ENCODE measurements around the gene BRD7. TPM values are rescaled to one million over a fixed set of nuclear protein-coding genes. Genes with fewer than 3 reads are reported as not detected.

BRD7 gene
- total RNA-seq, 1 experiment from 2014 or later: 122 TPM

DNA sequence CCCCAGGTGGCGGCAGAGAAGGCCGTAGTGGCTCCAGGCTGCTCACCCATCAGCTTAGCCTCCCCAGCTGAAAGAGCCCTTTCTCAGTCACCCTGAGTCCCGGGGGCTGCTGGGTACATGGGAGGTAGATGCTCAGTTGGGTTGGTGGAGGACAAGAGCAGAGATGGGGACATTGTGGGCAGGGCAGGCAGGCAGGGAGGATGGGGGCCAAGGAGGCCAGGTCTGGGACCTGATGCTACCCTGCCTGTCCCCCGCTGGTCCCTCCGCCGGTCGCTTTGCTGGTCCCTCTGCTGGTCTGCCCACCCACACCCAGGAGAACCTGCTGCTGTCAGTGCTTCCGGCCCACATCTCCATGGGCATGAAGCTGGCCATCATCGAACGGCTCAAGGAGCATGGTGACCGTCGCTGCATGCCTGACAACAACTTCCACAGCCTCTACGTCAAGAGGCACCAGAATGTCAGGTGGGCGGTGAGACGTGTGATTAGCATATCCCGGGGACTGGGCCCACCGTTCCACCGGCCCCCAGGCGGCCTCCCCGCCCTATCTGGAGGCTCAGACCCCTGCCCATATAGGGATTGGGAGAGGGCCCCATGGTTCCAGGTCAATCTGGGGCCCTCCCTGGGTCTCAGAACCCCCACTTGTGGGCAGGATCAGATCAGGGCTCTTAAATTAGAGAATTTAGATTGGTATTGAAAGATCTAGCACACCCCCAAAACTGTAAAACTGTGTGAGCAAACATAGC lies 75.6 kb downstream of the BRD7 start (continued):
- TF ChIP-seq, protein P1, sequence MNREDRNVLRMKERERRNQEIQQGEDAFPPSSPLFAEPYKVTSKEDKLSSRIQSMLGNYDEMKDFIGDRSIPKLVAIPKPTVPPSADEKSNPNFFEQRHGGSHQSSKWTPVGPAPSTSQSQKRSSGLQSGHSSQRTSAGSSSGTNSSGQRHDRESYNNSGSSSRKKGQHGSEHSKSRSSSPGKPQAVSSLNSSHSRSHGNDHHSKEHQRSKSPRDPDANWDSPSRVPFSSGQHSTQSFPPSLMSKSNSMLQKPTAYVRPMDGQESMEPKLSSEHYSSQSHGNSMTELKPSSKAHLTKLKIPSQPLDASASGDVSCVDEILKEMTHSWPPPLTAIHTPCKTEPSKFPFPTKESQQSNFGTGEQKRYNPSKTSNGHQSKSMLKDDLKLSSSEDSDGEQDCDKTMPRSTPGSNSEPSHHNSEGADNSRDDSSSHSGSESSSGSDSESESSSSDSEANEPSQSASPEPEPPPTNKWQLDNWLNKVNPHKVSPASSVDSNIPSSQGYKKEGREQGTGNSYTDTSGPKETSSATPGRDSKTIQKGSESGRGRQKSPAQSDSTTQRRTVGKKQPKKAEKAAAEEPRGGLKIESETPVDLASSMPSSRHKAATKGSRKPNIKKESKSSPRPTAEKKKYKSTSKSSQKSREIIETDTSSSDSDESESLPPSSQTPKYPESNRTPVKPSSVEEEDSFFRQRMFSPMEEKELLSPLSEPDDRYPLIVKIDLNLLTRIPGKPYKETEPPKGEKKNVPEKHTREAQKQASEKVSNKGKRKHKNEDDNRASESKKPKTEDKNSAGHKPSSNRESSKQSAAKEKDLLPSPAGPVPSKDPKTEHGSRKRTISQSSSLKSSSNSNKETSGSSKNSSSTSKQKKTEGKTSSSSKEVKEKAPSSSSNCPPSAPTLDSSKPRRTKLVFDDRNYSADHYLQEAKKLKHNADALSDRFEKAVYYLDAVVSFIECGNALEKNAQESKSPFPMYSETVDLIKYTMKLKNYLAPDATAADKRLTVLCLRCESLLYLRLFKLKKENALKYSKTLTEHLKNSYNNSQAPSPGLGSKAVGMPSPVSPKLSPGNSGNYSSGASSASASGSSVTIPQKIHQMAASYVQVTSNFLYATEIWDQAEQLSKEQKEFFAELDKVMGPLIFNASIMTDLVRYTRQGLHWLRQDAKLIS (CRISPR knock-in tag; IDR thresholded peaks at IDR 0.05; ENCODE audit: borderline replicate concordance): no peak
- no peak for TF ChIP-seq ZNF671 (CRISPR knock-in tag; IDR thresholded peaks at IDR 0.05)
- TF ChIP-seq, protein P2, sequence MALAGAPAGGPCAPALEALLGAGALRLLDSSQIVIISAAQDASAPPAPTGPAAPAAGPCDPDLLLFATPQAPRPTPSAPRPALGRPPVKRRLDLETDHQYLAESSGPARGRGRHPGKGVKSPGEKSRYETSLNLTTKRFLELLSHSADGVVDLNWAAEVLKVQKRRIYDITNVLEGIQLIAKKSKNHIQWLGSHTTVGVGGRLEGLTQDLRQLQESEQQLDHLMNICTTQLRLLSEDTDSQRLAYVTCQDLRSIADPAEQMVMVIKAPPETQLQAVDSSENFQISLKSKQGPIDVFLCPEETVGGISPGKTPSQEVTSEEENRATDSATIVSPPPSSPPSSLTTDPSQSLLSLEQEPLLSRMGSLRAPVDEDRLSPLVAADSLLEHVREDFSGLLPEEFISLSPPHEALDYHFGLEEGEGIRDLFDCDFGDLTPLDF (CRISPR knock-in tag; IDR thresholded peaks at IDR 0.05): no peak
- no peak for TF ChIP-seq TEAD4 (CRISPR knock-in tag; IDR thresholded peaks at IDR 0.05)
- TF ChIP-seq, protein P3, sequence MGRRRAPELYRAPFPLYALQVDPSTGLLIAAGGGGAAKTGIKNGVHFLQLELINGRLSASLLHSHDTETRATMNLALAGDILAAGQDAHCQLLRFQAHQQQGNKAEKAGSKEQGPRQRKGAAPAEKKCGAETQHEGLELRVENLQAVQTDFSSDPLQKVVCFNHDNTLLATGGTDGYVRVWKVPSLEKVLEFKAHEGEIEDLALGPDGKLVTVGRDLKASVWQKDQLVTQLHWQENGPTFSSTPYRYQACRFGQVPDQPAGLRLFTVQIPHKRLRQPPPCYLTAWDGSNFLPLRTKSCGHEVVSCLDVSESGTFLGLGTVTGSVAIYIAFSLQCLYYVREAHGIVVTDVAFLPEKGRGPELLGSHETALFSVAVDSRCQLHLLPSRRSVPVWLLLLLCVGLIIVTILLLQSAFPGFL (CRISPR knock-in tag; IDR thresholded peaks at IDR 0.05; ENCODE audit: borderline replicate concordance): no peak
- TF ChIP-seq PRRX2 (CRISPR knock-in tag; IDR thresholded peaks at IDR 0.05): no peak
- TF ChIP-seq, protein P4, sequence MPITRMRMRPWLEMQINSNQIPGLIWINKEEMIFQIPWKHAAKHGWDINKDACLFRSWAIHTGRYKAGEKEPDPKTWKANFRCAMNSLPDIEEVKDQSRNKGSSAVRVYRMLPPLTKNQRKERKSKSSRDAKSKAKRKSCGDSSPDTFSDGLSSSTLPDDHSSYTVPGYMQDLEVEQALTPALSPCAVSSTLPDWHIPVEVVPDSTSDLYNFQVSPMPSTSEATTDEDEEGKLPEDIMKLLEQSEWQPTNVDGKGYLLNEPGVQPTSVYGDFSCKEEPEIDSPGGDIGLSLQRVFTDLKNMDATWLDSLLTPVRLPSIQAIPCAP (CRISPR knock-in tag; IDR thresholded peaks at IDR 0.05): no peak
- TF ChIP-seq NFE2L1 (CRISPR knock-in tag; IDR thresholded peaks at IDR 0.05): no peak
- TF ChIP-seq FOXJ3 (CRISPR knock-in tag; IDR thresholded peaks at IDR 0.05; ENCODE audit: borderline replicate concordance): no peak
- TF ChIP-seq, protein P5, sequence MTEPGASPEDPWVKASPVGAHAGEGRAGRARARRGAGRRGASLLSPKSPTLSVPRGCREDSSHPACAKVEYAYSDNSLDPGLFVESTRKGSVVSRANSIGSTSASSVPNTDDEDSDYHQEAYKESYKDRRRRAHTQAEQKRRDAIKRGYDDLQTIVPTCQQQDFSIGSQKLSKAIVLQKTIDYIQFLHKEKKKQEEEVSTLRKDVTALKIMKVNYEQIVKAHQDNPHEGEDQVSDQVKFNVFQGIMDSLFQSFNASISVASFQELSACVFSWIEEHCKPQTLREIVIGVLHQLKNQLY (CRISPR knock-in tag; IDR thresholded peaks at IDR 0.05): no peak
- TF ChIP-seq OVOL2 (CRISPR knock-in tag; IDR thresholded peaks at IDR 0.05; ENCODE audit: borderline replicate concordance): no peak

DNA sequence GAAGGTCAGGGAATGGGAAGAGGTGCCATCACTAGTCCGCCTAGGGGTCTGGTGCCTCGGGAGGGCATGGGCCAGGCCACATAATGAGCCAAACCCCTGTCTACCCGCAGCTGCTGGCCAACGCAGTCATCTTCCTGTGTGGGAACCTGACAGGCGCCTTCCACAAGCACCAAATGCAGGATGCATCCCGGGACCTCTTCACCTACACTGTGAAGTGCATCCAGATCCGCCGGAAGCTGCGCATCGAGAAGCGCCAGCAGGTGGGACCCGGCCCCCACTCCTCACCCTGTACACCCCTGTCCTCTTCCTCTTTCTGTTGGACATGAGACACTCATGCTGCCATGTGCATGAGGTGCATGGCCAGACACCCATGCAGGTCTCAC lies 76.2 kb downstream of the BRD7 start:
- no peak for ATAC-seq
- no peak overlapping the region for H3K4me3 Mint-ChIP-seq
- H3K4me1 Mint-ChIP-seq: no peaks in the 10 kb centered on the region
- DNase-seq (ENCODE audit: low spot score): no peak
- H3K36me3 Mint-ChIP-seq: no peaks in the 10 kb centered on the region
- H3K27me3 Mint-ChIP-seq (ENCODE audit: low read depth): no peaks in the 10 kb centered on the region
- no peaks in the 10 kb centered on the region for H3K9me3 Mint-ChIP-seq
- POLR2A ChIA-PET: no interaction called here
- H3K27ac Mint-ChIP-seq: no peak overlapping the region
- CTCF ChIA-PET: no interaction called here
- TF ChIP-seq ZNF219 (CRISPR knock-in tag; IDR thresholded peaks at IDR 0.05; ENCODE audit: borderline replicate concordance): no peak
- TF ChIP-seq FOXK1 (CRISPR knock-in tag; IDR thresholded peaks at IDR 0.05): no peak
- no peak for TF ChIP-seq ESRRA (CRISPR knock-in tag; IDR thresholded peaks at IDR 0.05; ENCODE audit: borderline replicate concordance)
- TF ChIP-seq, protein P6, sequence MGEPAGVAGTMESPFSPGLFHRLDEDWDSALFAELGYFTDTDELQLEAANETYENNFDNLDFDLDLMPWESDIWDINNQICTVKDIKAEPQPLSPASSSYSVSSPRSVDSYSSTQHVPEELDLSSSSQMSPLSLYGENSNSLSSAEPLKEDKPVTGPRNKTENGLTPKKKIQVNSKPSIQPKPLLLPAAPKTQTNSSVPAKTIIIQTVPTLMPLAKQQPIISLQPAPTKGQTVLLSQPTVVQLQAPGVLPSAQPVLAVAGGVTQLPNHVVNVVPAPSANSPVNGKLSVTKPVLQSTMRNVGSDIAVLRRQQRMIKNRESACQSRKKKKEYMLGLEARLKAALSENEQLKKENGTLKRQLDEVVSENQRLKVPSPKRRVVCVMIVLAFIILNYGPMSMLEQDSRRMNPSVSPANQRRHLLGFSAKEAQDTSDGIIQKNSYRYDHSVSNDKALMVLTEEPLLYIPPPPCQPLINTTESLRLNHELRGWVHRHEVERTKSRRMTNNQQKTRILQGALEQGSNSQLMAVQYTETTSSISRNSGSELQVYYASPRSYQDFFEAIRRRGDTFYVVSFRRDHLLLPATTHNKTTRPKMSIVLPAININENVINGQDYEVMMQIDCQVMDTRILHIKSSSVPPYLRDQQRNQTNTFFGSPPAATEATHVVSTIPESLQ (CRISPR knock-in tag; IDR thresholded peaks at IDR 0.05): no peak
- TF ChIP-seq ZNF232 (CRISPR knock-in tag; IDR thresholded peaks at IDR 0.05): no peak
- no peak for TF ChIP-seq FOXJ3 (CRISPR knock-in tag; IDR thresholded peaks at IDR 0.05; ENCODE audit: borderline replicate concordance)
- TF ChIP-seq, protein P7, sequence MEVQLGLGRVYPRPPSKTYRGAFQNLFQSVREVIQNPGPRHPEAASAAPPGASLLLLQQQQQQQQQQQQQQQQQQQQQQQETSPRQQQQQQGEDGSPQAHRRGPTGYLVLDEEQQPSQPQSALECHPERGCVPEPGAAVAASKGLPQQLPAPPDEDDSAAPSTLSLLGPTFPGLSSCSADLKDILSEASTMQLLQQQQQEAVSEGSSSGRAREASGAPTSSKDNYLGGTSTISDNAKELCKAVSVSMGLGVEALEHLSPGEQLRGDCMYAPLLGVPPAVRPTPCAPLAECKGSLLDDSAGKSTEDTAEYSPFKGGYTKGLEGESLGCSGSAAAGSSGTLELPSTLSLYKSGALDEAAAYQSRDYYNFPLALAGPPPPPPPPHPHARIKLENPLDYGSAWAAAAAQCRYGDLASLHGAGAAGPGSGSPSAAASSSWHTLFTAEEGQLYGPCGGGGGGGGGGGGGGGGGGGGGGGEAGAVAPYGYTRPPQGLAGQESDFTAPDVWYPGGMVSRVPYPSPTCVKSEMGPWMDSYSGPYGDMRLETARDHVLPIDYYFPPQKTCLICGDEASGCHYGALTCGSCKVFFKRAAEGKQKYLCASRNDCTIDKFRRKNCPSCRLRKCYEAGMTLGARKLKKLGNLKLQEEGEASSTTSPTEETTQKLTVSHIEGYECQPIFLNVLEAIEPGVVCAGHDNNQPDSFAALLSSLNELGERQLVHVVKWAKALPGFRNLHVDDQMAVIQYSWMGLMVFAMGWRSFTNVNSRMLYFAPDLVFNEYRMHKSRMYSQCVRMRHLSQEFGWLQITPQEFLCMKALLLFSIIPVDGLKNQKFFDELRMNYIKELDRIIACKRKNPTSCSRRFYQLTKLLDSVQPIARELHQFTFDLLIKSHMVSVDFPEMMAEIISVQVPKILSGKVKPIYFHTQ (CRISPR knock-in tag; IDR thresholded peaks at IDR 0.05): no peak
- TF ChIP-seq, protein P8, sequence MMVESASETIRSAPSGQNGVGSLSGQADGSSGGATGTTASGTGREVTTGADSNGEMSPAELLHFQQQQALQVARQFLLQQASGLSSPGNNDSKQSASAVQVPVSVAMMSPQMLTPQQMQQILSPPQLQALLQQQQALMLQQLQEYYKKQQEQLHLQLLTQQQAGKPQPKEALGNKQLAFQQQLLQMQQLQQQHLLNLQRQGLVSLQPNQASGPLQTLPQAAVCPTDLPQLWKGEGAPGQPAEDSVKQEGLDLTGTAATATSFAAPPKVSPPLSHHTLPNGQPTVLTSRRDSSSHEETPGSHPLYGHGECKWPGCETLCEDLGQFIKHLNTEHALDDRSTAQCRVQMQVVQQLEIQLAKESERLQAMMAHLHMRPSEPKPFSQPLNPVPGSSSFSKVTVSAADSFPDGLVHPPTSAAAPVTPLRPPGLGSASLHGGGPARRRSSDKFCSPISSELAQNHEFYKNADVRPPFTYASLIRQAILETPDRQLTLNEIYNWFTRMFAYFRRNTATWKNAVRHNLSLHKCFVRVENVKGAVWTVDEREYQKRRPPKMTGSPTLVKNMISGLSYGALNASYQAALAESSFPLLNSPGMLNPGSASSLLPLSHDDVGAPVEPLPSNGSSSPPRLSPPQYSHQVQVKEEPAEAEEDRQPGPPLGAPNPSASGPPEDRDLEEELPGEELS (CRISPR knock-in tag; IDR thresholded peaks at IDR 0.05): no peak
- no peak for TF ChIP-seq TCF7 (CRISPR knock-in tag; IDR thresholded peaks at IDR 0.05; ENCODE audit: low read depth)
- no peak for TF ChIP-seq NFATC4 (CRISPR knock-in tag; IDR thresholded peaks at IDR 0.05)
